Forelimb muscle (tissue), 1 donor: ENCODE results near the gene EIF1AX. TPM values are rescaled to one million over a fixed set of nuclear protein-coding genes. Genes with fewer than 3 reads are reported as not detected.
"Not testable (repeated sequence)": the region's sequence is repeated elsewhere in the genome, so short reads cannot be mapped to it uniquely, and the experiment has no call there.

ENCODE experiments used
- DNase-seq: peaks from one replicate; pipeline ENCODE4 v3.0.0-alpha.2; 2013; ENCODE audit warnings: low read depth
- polyA plus RNA-seq: library from polyadenylated mRNA; unstranded; fragments of 120-200 nt; gene quantifications from one replicate; pipeline ENCODE4 v1.2.1, GENCODE V29; 2013; ENCODE audit not compliant: insufficient read length

The EIF1AX gene
- polyA plus RNA-seq = 84.7 TPM

- DNase-seq = peak; percentile 96
Observed at GRCh38 chrX:20141281-20142220, at the start of gene EIF1AX. TSS of gene EIF1AX (minus strand) at chrX:20141838. CDS start at chrX:20141640, 198 bp downstream.

GRCh38 chrX:20189171-20189570 is 47.5 kb upstream of the EIF1AX start:
- no peak for DNase-seq

GRCh38 chrX:20181598-20182329 is 40.1 kb upstream of the EIF1AX start:
- no peak for DNase-seq

DNA sequence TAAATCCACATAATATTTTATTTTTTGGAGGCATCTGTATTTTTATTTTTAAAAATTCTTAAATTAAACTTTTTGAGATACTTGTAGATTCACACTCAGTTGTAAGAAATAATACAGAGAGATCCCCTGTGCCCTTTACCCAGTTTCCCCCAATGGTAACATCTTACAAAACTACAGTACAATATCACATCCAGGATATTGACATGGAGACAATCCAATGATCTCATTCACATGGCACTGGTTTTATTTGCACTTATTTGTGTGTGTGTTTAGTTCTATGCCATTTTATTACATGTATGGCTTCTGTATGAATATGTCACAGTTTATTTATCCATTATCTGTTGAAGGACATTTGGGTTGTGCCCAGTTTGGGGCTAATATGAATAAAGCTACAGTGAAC is 35.5 kb upstream of the EIF1AX start:
- DNase-seq = no peak

DNA sequence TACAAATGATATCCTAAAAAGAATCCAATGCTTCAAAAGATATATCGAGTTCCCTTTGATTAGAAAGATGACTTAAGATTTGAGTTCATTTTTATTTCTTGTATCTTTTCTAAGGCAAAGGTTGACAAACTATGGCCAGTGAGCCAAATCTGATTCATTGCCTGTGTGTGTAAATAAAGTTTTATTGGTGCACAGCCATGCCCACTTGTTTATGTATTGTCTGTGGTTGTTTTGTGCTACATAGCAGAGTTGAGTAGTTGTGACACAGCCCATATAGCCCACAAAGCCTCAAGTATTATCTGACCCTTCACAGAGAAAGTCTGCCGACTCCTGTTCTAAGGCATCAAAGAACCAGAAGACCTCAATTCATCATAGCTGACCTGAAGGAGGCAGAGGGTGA is 32.2 kb upstream of the EIF1AX start:
- no peak for DNase-seq

GRCh38 chrX:20173313-20173712 is 31.7 kb upstream of the EIF1AX start:
- no peak for DNase-seq

GRCh38 chrX:20171887-20172286 is 30.2 kb upstream of the EIF1AX start:
- no peak for DNase-seq

GRCh38 chrX:20162516-20162915 is 20.9 kb upstream of the EIF1AX start:
- not testable (repeated sequence) for DNase-seq

GRCh38 chrX:20159797-20160385 is 18.3 kb upstream of the EIF1AX start:
- no peak for DNase-seq

- DNase-seq = no peak
Observed at GRCh38 chrX:20151689-20152088, 10.1 kb upstream of the EIF1AX start.

- no peak for DNase-seq
Observed at GRCh38 chrX:20149326-20149725, 7.7 kb upstream of the EIF1AX start.

DNA sequence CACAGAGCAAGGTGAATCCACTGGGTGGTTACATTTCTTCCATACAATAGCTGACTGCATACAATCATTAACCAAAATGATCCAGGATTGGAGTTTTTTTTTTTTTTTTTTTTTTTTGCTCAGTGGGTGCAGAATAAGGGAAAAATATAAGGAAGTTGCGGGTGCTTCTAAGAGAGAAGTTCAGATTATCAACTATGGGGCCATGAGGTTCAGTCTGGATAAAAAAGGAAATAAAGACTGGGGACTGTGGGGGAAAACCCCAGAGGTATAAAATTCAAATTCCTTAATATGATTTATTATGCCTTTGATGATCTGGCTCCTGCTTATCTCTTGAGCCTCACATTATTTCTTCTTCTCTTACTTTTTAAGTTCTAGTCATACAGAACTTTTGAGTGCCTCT is 5.9 kb upstream of the EIF1AX start:
- no peak for DNase-seq

GRCh38 chrX:20144491-20144890 is 2.9 kb upstream of the EIF1AX start:
- DNase-seq = no peak

DNA sequence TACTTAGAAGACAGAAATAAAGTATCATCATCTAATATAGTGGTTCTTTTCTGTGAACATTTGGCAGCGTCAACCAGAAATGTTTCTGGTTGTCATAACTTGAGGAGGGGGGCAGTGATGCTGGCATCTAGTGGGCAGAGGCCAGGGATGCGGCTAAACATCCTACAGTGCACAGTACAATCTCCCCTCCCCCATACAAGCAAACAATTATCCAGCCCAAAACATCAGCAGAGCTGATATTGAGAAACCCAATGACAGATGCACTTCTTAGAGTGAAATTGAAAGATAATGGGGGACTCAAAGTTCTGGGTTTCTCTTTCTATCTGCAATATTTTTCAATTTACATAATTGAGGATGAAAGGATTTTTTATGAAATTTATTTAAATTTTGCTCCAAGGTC is 1.9 kb upstream of the EIF1AX start:
- DNase-seq = no peak

- DNase-seq = no peak
Observed at GRCh38 chrX:20143111-20143510, 1.5 kb upstream of the EIF1AX start.

- DNase-seq = no peak
Observed at GRCh38 chrX:20140420-20140819, 1.2 kb downstream of the EIF1AX start.

DNA sequence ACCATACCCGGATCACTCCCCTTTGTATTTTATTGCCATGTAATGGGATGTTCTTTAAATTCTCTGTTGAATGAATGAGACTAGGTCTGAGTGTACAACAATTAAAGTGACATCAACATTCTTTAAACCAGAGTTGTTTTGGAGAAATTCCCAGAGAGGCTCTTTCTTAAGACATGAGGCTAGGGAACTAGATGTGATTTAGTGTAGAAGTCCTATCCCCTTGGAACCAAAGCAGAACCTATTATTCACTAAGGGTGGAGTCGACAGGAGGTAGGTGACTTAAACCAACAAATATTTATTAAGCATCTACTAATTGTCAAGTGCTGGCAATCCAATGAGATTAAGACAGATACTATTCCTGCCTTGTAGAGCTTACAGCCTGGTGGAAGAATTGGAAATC is 1.7 kb downstream of the EIF1AX start:
- no peak for DNase-seq

DNA sequence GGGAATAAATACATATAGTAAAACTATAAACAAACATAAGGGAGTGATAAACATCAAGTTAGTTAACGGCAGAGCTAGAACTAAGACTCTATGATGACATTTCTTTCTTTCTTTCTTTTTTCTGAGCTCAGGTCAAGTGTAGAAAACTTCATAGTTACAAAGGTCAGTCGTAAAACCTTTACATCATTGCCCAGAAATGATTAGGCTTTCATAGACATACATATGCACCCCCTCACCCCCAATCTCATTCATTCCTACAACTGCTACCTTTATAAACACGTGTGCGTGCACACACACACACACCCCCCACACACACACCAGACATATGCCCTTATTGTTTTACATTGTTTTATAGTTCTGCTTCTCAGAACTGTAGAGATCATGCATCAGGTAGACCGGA is 5.7 kb downstream of the EIF1AX start:
- no peak for DNase-seq

GRCh38 chrX:20132666-20133065 is 9.0 kb downstream of the EIF1AX start:
- no peak for DNase-seq

DNA sequence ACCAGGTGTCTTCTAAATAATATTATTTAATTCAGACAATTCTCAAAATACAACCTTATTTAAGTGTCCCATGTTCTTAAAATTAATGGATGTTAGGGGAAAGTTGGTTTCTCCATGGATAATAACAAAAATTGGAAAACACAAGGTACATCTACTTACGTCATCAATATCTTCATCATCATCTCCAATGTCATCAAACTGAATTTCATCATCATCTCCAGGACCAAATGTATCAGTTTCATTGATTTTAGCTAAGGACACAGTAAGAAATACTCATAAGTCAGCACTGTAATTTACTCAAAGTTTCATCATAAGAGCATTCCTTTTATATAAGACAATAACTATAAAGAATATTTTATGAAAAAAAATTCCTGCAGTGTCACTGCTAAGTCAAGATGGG is 11.3 kb downstream of the EIF1AX start:
- no peak for DNase-seq

DNA sequence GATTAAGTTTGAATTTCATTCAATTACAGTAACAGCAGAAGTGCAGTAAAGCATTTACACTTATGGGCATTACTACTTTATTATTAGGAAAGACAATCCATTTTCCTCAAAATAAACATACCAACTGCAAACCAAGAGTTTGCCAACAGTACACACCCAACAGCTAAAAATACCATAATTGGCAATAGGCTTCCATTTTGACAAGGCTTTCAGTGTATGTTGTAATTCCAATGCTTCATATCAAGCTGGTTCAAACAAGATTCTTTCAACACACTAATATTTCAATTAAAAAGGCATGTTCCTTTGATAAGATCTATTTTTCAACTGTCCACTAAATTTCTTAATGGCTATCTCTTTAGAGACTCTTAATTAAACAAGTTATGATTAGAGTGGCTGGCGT is 12.1 kb downstream of the EIF1AX start:
- DNase-seq = no peak

DNA sequence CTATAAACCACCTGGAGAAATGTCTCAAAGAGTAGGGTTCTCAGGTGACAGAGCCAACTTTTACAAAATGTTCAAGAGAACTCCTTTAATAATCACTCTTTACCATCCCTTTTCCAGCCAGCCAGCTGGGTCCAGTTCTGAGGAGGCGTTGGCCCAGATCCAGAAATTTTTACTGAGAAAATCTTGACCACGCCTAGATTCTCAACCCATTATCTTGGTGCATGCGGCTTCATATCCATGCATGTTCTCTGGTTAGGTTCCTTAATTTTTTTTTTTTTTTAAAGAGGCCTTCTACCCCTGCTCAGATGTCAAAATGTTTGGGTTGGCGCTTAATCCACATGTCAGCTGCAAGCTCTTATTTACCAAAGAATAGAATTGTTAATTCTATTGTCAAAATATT is 13.0 kb downstream of the EIF1AX start:
- DNase-seq = no peak

DNA sequence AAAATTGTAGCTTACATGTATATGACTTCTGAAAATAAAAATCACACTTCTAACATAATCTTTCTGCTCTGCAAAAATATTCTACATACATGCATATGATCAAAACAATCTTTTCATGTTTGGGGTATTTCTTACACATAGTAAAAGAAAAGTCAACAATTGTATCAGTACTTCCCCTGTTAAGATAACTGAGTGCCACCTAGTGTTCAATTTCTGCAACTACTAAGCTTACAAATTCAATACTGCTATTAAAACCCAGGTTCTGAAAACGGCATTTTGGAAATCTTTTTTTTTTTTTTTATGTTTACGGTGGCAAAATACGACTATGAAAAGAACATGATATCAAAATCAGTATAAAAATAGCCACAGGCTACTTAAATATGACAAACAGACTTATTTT is 14.2 kb downstream of the EIF1AX start:
- DNase-seq = not testable (repeated sequence)
